Right lobe of liver (tissue), 6 donors: Measurements from ENCODE around the gene MED26. TPM values are rescaled to one million over a fixed set of nuclear protein-coding genes. Genes with fewer than 3 reads are reported as not detected.

Source experiments
- ATAC-seq, 4 donors: fragments of 200-7000 bp; cut with Tn5 transposase; one replicate each; pipeline ENCODE4 v1.9.1; 2020; ENCODE audit warnings: mild to moderate bottlenecking in 4 of 4, moderate library complexity in 4 of 4
- DNase-seq, 3 donors: peaks; one replicate each; pipeline ENCODE4 v3.0.0-alpha.2; 2020
- H3K27ac ChIP-seq, 3 donors: fragments of 200-600 bp; one replicate each; pipeline ENCODE4 v1.8.0; 2022
- H3K27me3 ChIP-seq, 2 donors: fragments of 200-600 bp; one replicate each; pipeline ENCODE4 v1.8.0; 2022
- H3K36me3 ChIP-seq, 4 donors: fragments of 200-600 bp; sonication (generic) in 1 of 4; one replicate each; pipeline versions ENCODE4 v1.5.1 to v1.8.0; 2017 to 2022; ENCODE audit warnings: control low read depth in 1 of 4
- H3K4me1 ChIP-seq, 4 donors: fragments of 200-600 bp; sonication (generic) in 1 of 4; one replicate each; pipeline versions ENCODE4 v1.5.1 to v1.8.0; 2017 to 2022; ENCODE audit warnings: control low read depth in 1 of 4
- H3K4me3 ChIP-seq, 3 donors: fragments of 200-600 bp; one replicate each; pipeline ENCODE4 v1.8.0; 2022
- H3K9me3 ChIP-seq, 4 donors: fragments of 200-600 bp; sonication (generic) in 1 of 4; one replicate each; pipeline versions ENCODE4 v1.5.1 to v1.8.0; 2017 to 2022; ENCODE audit warnings: control low read depth in 1 of 4
- POLR2A ChIP-seq: fragments of 450-650 bp; IDR thresholded peaks from one replicate; pipeline ENCODE4 v1.6.1; 2017; ENCODE audit warnings: antibody characterized with exemption, mild to moderate bottlenecking
- WGBS: methylation state at CpG from one replicate; pipeline ENCODE4 v1.1.6; 2018; ENCODE audit warnings: low coverage, low lambda C conversion rate; ENCODE audit not compliant: insufficient coverage; ENCODE audit errors: missing lambda C conversion rate; 5-methylcytosine and 5-hydroxymethylcytosine counted together
- intact Hi-C, 2 donors: fragments of 100-400 bp; cut with DNase I; formaldehyde crosslinking; loops; one replicate each; pipeline versions ENCODE4 v1.11.2 to v1.14.1; 2022
- total RNA-seq, 6 experiments: library from RNA; depleted of rRNA in 2 of 6; stranded (reverse); fragments of >200 nt in 2 of 6; fragmentation: NEBNext Ultra II Directional in 3 of 6; extraction: Animal tissue kit (Norgen Biotek cat#: 25700) in 3 of 6; gene quantifications; one replicate each; pipeline versions ENCODE4 v1.1.0 to v1.2.4, GENCODE V29; 2016 to 2023
- TF ChIP-seq, protein P1 (sequence below), 4 donors: fragments of 200-600 bp in 3 of 4; fragments of 450-650 bp in 1 of 4; IDR thresholded peaks; one replicate each; pipeline versions ENCODE4 v1.5.1 to v1.8.0; 2016 to 2022; ENCODE audit warnings: antibody characterized with exemption in 4 of 4, mild to moderate bottlenecking in 2 of 4
- donor health status: DM: no; HTN: yes; CAD: no.
- donor health status: DM: no; HTN: no; CAD: no.
- donor health status: DM: no; HTN: no; CAD: no.
- donor health status: DM: no; HTN: yes; CAD: no.
- donor health status: DM: no; HTN: yes; CAD: no.

MED26 gene
- total RNA-seq, 6 experiments from 2014 or later: 3.4 to 5.4 (median 4.4) TPM

DNA sequence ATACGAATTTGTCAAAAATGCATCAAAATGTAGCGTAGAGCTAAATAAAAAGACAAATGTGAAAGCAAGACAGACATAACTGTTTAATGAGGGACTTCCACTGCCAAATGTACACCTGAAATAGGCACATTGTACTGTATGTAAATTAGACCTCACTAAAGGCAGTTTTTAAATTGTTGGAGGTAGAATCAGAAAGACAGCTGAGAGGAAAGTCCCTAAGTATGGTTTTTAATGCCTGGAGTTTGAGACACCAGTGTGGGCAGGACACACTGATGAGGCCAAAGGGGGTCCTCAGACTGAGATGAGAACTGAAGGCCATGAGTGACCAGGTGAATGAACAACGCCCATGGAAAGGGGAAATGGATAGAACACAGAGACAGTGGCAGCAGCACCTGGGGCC, 22.9 kb downstream of the MED26 start:
- no peaks in the 10 kb centered on the region for H3K27me3 ChIP-seq
- DNase-seq (no peak), ATAC-seq (no peak)
- no peak for TF ChIP-seq POLR2A
- TF ChIP-seq, protein P1, sequence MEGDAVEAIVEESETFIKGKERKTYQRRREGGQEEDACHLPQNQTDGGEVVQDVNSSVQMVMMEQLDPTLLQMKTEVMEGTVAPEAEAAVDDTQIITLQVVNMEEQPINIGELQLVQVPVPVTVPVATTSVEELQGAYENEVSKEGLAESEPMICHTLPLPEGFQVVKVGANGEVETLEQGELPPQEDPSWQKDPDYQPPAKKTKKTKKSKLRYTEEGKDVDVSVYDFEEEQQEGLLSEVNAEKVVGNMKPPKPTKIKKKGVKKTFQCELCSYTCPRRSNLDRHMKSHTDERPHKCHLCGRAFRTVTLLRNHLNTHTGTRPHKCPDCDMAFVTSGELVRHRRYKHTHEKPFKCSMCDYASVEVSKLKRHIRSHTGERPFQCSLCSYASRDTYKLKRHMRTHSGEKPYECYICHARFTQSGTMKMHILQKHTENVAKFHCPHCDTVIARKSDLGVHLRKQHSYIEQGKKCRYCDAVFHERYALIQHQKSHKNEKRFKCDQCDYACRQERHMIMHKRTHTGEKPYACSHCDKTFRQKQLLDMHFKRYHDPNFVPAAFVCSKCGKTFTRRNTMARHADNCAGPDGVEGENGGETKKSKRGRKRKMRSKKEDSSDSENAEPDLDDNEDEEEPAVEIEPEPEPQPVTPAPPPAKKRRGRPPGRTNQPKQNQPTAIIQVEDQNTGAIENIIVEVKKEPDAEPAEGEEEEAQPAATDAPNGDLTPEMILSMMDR (IDR thresholded peaks at IDR 0.05): no peak
- no peak overlapping the region for H3K4me3 ChIP-seq
- H3K4me1 ChIP-seq: peaks cover 0 to 20% (median 9%) of the 10 kb centered on the region in 4 donors
- no peak overlapping the region for H3K27ac ChIP-seq
- WGBS: 78% methylated on average over 3 of the region's 3 CpGs
- H3K9me3 ChIP-seq: no peaks in the 10 kb centered on the region
- no peaks in the 10 kb centered on the region for H3K36me3 ChIP-seq
- intact Hi-C loops: no loop called here

DNA sequence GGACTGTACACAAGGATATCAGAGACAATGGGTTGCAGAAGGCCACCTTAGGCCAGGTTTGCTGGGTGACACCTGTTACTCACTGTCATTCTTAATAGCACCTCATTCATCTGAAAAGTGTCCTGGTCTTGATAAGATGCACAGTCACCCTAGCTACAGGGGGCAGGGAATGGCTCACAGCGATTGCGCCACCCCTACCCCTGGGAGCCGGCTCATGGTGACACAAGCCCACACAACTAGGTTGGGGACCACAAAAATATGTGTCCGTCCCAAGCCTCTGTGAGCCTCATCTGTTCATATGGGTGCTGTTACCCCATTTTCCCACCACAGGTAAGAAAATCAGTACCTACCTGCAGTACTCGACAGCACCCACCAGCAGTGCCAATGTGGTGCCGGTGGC, 23.4 kb downstream of the MED26 start:
- Histone ChIP-seq H3K4me3 (no peak overlapping the region), H3K27me3 (no peaks in the 10 kb centered on the region), H3K9me3 (no peaks in the 10 kb centered on the region), H3K27ac (no peak overlapping the region), H3K36me3 (no peaks in the 10 kb centered on the region), H3K4me1 (peaks cover 0 to 20% (median 9%) of the 10 kb centered on the region in 4 donors)
- DNase-seq (no peak), ATAC-seq (no peak)
- WGBS: 73% methylated on average over 3 of the region's 6 CpGs
- TF ChIP-seq, protein P1 (IDR thresholded peaks at IDR 0.05): no peak
- TF ChIP-seq POLR2A: no peak
- intact Hi-C loops: no loop called here

DNA sequence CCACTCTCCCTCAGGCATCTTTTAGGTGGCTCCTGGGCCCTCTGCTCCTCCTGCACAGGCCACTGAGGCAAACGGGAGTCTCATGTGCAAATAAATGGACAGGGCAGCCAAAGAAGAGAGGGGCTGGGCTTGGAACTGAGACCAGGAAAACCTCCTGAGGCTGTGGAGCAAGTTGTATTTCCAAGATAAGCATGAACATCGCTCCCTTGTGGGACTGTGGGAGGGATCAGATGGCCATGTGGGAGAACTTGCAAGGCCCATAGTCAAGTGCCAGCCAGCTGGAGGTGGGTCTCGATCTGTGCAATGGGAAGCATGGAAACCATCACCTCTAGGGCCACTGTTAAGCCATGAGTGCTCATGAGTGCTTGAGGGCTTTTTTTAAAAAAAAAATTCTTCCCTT, 24.9 kb downstream of the MED26 start:
- Histone ChIP-seq H3K27ac (no peak overlapping the region), H3K9me3 (no peaks in the 10 kb centered on the region), H3K27me3 (no peaks in the 10 kb centered on the region), H3K4me1 (peaks cover 0 to 11% (median 4%) of the 10 kb centered on the region in 4 donors), H3K36me3 (no peaks in the 10 kb centered on the region), H3K4me3 (no peak overlapping the region)
- no peak for ATAC-seq
- intact Hi-C loops: no loop called here
- TF ChIP-seq POLR2A: no peak
- TF ChIP-seq, protein P1 (IDR thresholded peaks at IDR 0.05): no peak
- DNase-seq: no peak
- WGBS: 29% methylated on average over 1 of the region's 3 CpGs

DNA sequence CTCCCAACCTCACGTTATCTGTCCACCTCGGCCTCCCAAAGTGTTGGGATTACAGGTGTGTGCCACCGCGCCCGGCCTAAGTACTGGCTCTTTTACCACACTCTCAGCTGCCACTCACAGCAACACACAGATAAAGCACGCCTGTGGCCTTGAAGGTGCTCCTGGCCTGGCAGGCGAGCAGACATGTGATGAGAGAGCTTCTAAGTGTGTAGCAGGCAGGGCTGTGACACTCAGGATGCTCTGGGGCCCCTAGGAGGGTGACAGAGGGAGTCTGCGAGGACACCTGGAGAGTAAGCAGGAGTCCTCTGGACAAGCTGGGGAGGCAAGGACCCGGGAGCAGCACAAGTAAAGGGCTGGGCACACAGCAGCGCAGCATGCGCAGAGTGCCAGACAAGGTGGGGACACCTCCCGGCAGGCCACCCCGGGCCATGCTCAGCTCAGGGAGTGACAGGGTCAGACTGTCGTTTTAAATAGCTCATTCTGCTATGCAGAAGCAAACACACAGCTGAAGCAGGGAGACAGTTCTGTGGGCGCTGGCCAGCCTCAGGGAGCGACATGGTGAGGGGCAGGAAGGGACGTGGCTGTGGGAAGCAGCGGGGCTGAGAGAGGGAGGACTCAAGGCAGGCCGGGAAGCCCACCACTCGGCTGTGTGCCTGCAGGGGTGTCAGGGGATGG, 26.5 kb downstream of the MED26 start:
- Histone ChIP-seq H3K27me3 (no peaks in the 10 kb centered on the region), H3K27ac (no peak overlapping the region), H3K4me1 (peaks cover 0 to 11% (median 3%) of the 10 kb centered on the region in 4 donors), H3K9me3 (no peaks in the 10 kb centered on the region), H3K4me3 (no peak overlapping the region), H3K36me3 (no peaks in the 10 kb centered on the region)
- DNase-seq (no peak), ATAC-seq (no peak)
- intact Hi-C loops: no loop called here
- WGBS: 100% methylated on average over 3 of the region's 20 CpGs
- TF ChIP-seq, protein P1 (IDR thresholded peaks at IDR 0.05): no peak
- TF ChIP-seq POLR2A: no peak
